ENCODE data around the gene ELP6.

DNA sequence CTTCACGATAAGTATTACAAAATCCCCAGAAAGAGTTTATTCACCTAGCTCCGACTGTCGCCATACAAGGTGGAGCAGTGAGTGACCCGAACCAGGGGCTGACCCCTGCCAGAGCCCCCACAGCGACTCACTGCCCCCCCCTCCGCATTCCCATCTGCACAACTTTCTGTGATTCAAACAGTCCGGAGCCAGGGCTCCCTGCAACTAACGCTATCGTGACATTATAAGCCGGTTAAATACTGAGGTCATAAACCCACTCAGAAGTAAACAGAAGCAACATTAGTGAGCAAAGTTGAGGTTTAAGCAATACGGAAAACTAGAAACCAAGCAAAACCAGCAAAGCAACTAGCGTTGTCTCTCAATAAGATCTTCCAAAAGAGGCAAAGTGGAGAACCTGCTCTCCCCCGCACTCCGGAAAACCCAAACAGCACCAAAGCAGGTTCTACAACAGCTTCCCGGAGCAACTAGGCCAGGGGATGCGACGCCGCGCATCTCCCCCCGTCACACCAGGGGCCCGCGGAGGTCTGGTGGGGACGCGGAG, 38.4 kb downstream of the ELP6 start:
- TF ChIP-seq, protein P1, sequence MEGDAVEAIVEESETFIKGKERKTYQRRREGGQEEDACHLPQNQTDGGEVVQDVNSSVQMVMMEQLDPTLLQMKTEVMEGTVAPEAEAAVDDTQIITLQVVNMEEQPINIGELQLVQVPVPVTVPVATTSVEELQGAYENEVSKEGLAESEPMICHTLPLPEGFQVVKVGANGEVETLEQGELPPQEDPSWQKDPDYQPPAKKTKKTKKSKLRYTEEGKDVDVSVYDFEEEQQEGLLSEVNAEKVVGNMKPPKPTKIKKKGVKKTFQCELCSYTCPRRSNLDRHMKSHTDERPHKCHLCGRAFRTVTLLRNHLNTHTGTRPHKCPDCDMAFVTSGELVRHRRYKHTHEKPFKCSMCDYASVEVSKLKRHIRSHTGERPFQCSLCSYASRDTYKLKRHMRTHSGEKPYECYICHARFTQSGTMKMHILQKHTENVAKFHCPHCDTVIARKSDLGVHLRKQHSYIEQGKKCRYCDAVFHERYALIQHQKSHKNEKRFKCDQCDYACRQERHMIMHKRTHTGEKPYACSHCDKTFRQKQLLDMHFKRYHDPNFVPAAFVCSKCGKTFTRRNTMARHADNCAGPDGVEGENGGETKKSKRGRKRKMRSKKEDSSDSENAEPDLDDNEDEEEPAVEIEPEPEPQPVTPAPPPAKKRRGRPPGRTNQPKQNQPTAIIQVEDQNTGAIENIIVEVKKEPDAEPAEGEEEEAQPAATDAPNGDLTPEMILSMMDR (conservative IDR thresholded peaks at IDR 0.05 in 1 of 2, IDR thresholded peaks at IDR 0.05 in 1 of 2; ENCODE audit: low read depth in 1 of 2, low read length in 2 of 2), result no peak
- TF ChIP-seq EZH2 (IDR thresholded peaks at IDR 0.05; ENCODE audit: low read length, missing control alignments), result no peak
